ENCODE measurements around the gene SORCS3. TPM values are rescaled to one million over a fixed set of nuclear protein-coding genes. Genes with fewer than 3 reads are reported as not detected.

SORCS3 gene
- total RNA-seq, 2 experiments from 2014 or later: 1.7 to 2.1 TPM

DNA sequence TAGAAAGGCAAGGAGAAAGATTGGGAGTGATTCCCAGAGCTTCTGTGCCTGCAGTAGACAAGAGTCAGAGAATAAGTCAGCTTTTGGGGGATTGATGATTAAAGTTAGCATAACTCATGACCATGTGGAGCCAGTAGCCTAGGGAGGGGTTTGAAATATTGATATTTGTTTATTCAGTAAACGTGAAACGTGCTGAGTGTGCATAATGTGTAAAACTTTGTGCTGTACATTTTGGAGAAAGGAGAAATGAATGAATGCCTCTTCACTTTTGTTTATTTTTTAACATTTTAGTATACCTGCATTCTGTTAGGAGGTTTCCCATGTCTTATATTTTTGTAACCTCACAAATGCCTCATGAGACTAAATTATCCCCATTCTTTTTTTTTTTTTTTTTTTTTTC, 272.3 kb downstream of the SORCS3 start:
- DNase-seq (no peak), ATAC-seq (ENCODE audit: poor library complexity) (no peak)
- Mint-ChIP-seq H3K36me3 (ENCODE audit: low read depth) (no peaks in the 10 kb centered on the region), H3K9me3 (no peaks in the 10 kb centered on the region), H3K4me3 (no peak overlapping the region), H3K27me3 (peaks cover 4% of the 10 kb centered on the region), H3K4me1 (ENCODE audit: low read depth) (peaks cover 6% of the 10 kb centered on the region), H3K27ac (no peak overlapping the region)
- no peak overlapping the region for H3K27ac ChIP-seq (ENCODE audit: low read depth in 1 of 2, low read length in 2 of 2)
- H3K36me3 ChIP-seq (ENCODE audit: insufficient read depth, low read length): no peaks in the 10 kb centered on the region
- H3K27me3 ChIP-seq (ENCODE audit: control insufficient read depth in 1 of 2, insufficient read depth in 2 of 2, low read length in 2 of 2): no peaks in the 10 kb centered on the region
- ChIA-PET POLR2A (no interaction called here), CTCF (interaction anchor here (0.7 kb wide), 1 partner anchor 15 kb away, joined by 3 read pairs; no protein-coding TSS in a partner anchor)
- H3K4me1 ChIP-seq (ENCODE audit: insufficient read depth, low read length): no peaks in the 10 kb centered on the region
- no peak for TF ChIP-seq CTCF (IDR thresholded peaks at IDR 0.05)
- H3K9me3 ChIP-seq (ENCODE audit: control insufficient read depth in 1 of 2, insufficient read depth in 1 of 2, low read length in 2 of 2): no peaks in the 10 kb centered on the region
- no peak overlapping the region for H3K4me3 ChIP-seq (ENCODE audit: low read length)
- intact Hi-C loops (cut with DNase I, micrococcal nuclease): no loop called here

DNA sequence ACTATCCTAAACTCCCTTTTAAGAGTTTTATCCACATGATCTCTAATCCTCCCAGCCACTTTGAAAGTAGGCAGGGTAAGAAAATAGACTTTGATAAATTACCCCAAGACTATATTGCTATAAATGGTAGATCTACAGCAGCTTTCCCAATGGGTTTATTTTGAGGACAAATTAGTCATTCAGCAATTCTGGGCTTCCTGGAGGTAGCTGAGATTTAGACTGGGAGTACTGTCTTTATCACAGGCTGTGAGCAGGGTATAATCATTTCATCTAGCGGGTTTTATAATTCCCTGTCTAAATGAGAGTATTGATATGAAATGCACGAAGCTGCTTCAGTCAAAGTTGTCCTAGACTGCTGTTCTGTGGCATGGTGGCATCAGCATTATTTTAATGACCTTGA, 279.4 kb downstream of the SORCS3 start:
- Histone ChIP-seq H3K27me3 (ENCODE audit: control insufficient read depth in 1 of 2, insufficient read depth in 2 of 2, low read length in 2 of 2) (no peaks in the 10 kb centered on the region), H3K4me3 (ENCODE audit: low read length) (no peak overlapping the region), H3K36me3 (ENCODE audit: insufficient read depth, low read length) (no peaks in the 10 kb centered on the region), H3K27ac (ENCODE audit: low read depth in 1 of 2, low read length in 2 of 2) (no peak overlapping the region), H3K4me1 (ENCODE audit: insufficient read depth, low read length) (no peaks in the 10 kb centered on the region), H3K9me3 (ENCODE audit: control insufficient read depth in 1 of 2, insufficient read depth in 1 of 2, low read length in 2 of 2) (no peaks in the 10 kb centered on the region)
- CTCF ChIA-PET: interaction anchor here (0.6 kb wide), 1 partner anchor 124 kb away, joined by 4 read pairs; no protein-coding TSS in a partner anchor
- H3K4me1 Mint-ChIP-seq (ENCODE audit: low read depth): no peaks in the 10 kb centered on the region
- peaks cover 4% of the 10 kb centered on the region for H3K27me3 Mint-ChIP-seq
- no peak for TF ChIP-seq CTCF (IDR thresholded peaks at IDR 0.05)
- POLR2A ChIA-PET: no interaction called here
- H3K27ac Mint-ChIP-seq: no peak overlapping the region
- no peaks in the 10 kb centered on the region for H3K36me3 Mint-ChIP-seq (ENCODE audit: low read depth)
- no peak for DNase-seq
- intact Hi-C loops (cut with DNase I, micrococcal nuclease): loop anchor here in 1 of 2 experiments (10.0 kb wide), 1 partner anchor 336 kb away; no protein-coding TSS in a partner anchor
- no peak for ATAC-seq (ENCODE audit: poor library complexity)
- H3K9me3 Mint-ChIP-seq: no peaks in the 10 kb centered on the region
- no peak overlapping the region for H3K4me3 Mint-ChIP-seq

- no peaks in the 10 kb centered on the region for H3K36me3 Mint-ChIP-seq (ENCODE audit: low read depth)
- no peak overlapping the region for H3K27ac Mint-ChIP-seq
- no peak overlapping the region for H3K27ac ChIP-seq (ENCODE audit: low read depth in 1 of 2, low read length in 2 of 2)
- no peak overlapping the region for H3K4me3 ChIP-seq (ENCODE audit: low read length)
- H3K4me1 Mint-ChIP-seq (ENCODE audit: low read depth): no peaks in the 10 kb centered on the region
- TF ChIP-seq CTCF (IDR thresholded peaks at IDR 0.05): no peak
- no peak overlapping the region for H3K4me3 Mint-ChIP-seq
- no peaks in the 10 kb centered on the region for H3K4me1 ChIP-seq (ENCODE audit: insufficient read depth, low read length)
- peaks cover 4% of the 10 kb centered on the region for H3K27me3 Mint-ChIP-seq
- H3K9me3 Mint-ChIP-seq: no peaks in the 10 kb centered on the region
- H3K27me3 ChIP-seq (ENCODE audit: control insufficient read depth in 1 of 2, insufficient read depth in 2 of 2, low read length in 2 of 2): no peaks in the 10 kb centered on the region
- ATAC-seq (ENCODE audit: poor library complexity): no peak
- intact Hi-C loops (cut with DNase I, micrococcal nuclease): loop anchor here in 1 of 2 experiments (10.0 kb wide), 1 partner anchor 337 kb away; no protein-coding TSS in a partner anchor
- no peaks in the 10 kb centered on the region for H3K9me3 ChIP-seq (ENCODE audit: control insufficient read depth in 1 of 2, insufficient read depth in 1 of 2, low read length in 2 of 2)
- ChIA-PET POLR2A (no interaction called here), CTCF (no interaction called here)
- DNase-seq: no peak
- H3K36me3 ChIP-seq (ENCODE audit: insufficient read depth, low read length): no peaks in the 10 kb centered on the region
These were observed 280.7 kb downstream of the SORCS3 start for GRCh38 chr10:104921763-104922162.
